ENCODE results near the gene EYS. TPM values are rescaled to one million over a fixed set of nuclear protein-coding genes. Genes with fewer than 3 reads are reported as not detected.
"Not testable (repeated sequence)": the region's sequence is repeated elsewhere in the genome, so short reads cannot be mapped to it uniquely, and the experiment has no call there.

The EYS gene
- total RNA-seq, 1 experiment from 2014 or later, result not detected

GRCh38 chr6:63964366-63964765 lies 1742.7 kb downstream of the EYS start:
- DNase-seq (ENCODE audit: low read depth), result no peak

- no peak for DNase-seq (ENCODE audit: low read depth)
Measured at GRCh38 chr6:63963769-63964315, 1743.2 kb downstream of the EYS start.

- not testable (repeated sequence) for DNase-seq (ENCODE audit: low read depth)
Measured at GRCh38 chr6:63953336-63954021, 1753.5 kb downstream of the EYS start.

GRCh38 chr6:63947792-63948529 lies 1759.1 kb downstream of the EYS start:
- DNase-seq (ENCODE audit: low read depth), result no peak

- DNase-seq (ENCODE audit: low read depth), result no peak
Measured at GRCh38 chr6:63945987-63946386, 1761.0 kb downstream of the EYS start.

GRCh38 chr6:63943826-63944225 lies 1763.2 kb downstream of the EYS start:
- no peak for DNase-seq (ENCODE audit: low read depth)

GRCh38 chr6:63941747-63942470 lies 1765.1 kb downstream of the EYS start:
- no peak for DNase-seq (ENCODE audit: low read depth)

- no peak for DNase-seq (ENCODE audit: low read depth)
Measured at GRCh38 chr6:63940056-63940455, 1767.0 kb downstream of the EYS start.

- DNase-seq (ENCODE audit: low read depth), result no peak
Measured at GRCh38 chr6:63936399-63936798, 1770.6 kb downstream of the EYS start.

GRCh38 chr6:63935732-63936131 lies 1771.3 kb downstream of the EYS start:
- no peak for DNase-seq (ENCODE audit: low read depth)

GRCh38 chr6:63933948-63934347 lies 1773.1 kb downstream of the EYS start:
- not testable (repeated sequence) for DNase-seq (ENCODE audit: low read depth)

GRCh38 chr6:63930848-63931247 lies 1776.2 kb downstream of the EYS start:
- no peak for DNase-seq (ENCODE audit: low read depth)

GRCh38 chr6:63929111-63929510 lies 1777.9 kb downstream of the EYS start:
- DNase-seq (ENCODE audit: low read depth), result no peak

- no peak for DNase-seq (ENCODE audit: low read depth)
Measured at GRCh38 chr6:63928613-63929012, 1778.4 kb downstream of the EYS start.

GRCh38 chr6:63926950-63927927 lies 1779.8 kb downstream of the EYS start:
- no peak for DNase-seq (ENCODE audit: low read depth)

GRCh38 chr6:63926258-63926780 lies 1780.7 kb downstream of the EYS start:
- no peak for DNase-seq (ENCODE audit: low read depth)

GRCh38 chr6:63923139-63923739 lies 1783.8 kb downstream of the EYS start:
- DNase-seq (ENCODE audit: low read depth), result peak; percentile 4

GRCh38 chr6:63919556-63920110 lies 1787.4 kb downstream of the EYS start:
- DNase-seq (ENCODE audit: low read depth), result no peak

GRCh38 chr6:63912887-63913286 lies 1794.1 kb downstream of the EYS start:
- no peak for DNase-seq (ENCODE audit: low read depth)

- DNase-seq (ENCODE audit: low read depth), result no peak
Measured at GRCh38 chr6:63910863-63911551, 1796.0 kb downstream of the EYS start.

All from Daoy (cell line).